ENCODE measurements around the gene AK9. TPM values are rescaled to one million over a fixed set of nuclear protein-coding genes. Genes with fewer than 3 reads are reported as not detected.

Gene AK9
- total and polyA plus RNA-seq, 10 of the 15 experiments (the other 5 are each of a cell fraction or from before 2014, with no cell fraction given) = 2.1 to 7.4 (median 4.2) TPM

GRCh38 chr6:109488001-109488400 lies 203.0 kb downstream of the AK9 start:
- no peaks in the 10 kb centered on the region for H4K20me1 ChIP-seq (ENCODE audit: control insufficient read depth, insufficient read depth)
- H2AFZ ChIP-seq (ENCODE audit: control insufficient read depth, low read depth, low read length) = no peak overlapping the region
- ATAC-seq = no peak
- H3K9ac ChIP-seq (ENCODE audit: control insufficient read depth, insufficient read depth, low read length) = no peak overlapping the region
- no peaks in the 10 kb centered on the region for H3K9me3 ChIP-seq (replicated peaks; ENCODE audit: control insufficient read depth, insufficient read depth, low read length)
- POLR2A ChIA-PET = interaction anchor here (0.6 to 1.1 kb wide), 2 partner anchors 17 to 21 kb away, joined by 3 to 6 read pairs; no protein-coding TSS in a partner anchor
- no peaks in the 10 kb centered on the region for H3K79me2 ChIP-seq (ENCODE audit: control insufficient read depth, insufficient read depth, low read length)
- TF ChIP-seq RCOR1 (conservative IDR thresholded peaks at IDR 0.05; ENCODE audit: low read depth, low read length) (no peak), MXI1 (IDR thresholded peaks at IDR 0.05; ENCODE audit: low read depth, low read length) (no peak), CHD2 (IDR thresholded peaks at IDR 0.05; ENCODE audit: borderline replicate concordance, low read depth, low read length) (no peak)
- no peak for DNase-seq (ENCODE audit: low read depth, low spot score)
- no peak overlapping the region for H3K4me3 ChIP-seq
- CTCF ChIA-PET = no interaction called here
- no peaks in the 10 kb centered on the region for H3K4me1 ChIP-seq (ENCODE audit: control insufficient read depth, insufficient read depth, low read length)
- no peaks in the 10 kb centered on the region for H3K36me3 ChIP-seq (ENCODE audit: control insufficient read depth in 2 of 2, insufficient read depth in 2 of 2, low read length in 1 of 2)
- RAD21 ChIA-PET (ENCODE audit: unreplicated experiment) = interaction anchor here (0.6 kb wide), 1 partner anchor 41 kb away, joined by 3 read pairs; no protein-coding TSS in a partner anchor
- no peak overlapping the region for H3K4me2 ChIP-seq (ENCODE audit: control insufficient read depth, insufficient read depth)
- in situ Hi-C loops (cut with MboI) = no loop called here
- no TSS peak for BruUV-seq (replicated peaks)
- H3K27me3 ChIP-seq (replicated peaks in 1 of 2; ENCODE audit: control insufficient read depth in 2 of 2, insufficient read depth in 2 of 2, low read length in 1 of 2) = no peaks in the 10 kb centered on the region
- SMC1A ChIA-PET (ENCODE audit: uncharacterized antibody, unreplicated experiment) = no interaction called here
- H3K27ac ChIP-seq (ENCODE audit: control insufficient read depth, insufficient read depth) = no peak overlapping the region
- no peak for FAIRE-seq
- intact Hi-C loops (cut with micrococcal nuclease; ENCODE audit: unreplicated experiment) = no loop called here

GRCh38 chr6:109486068-109486467 lies 204.9 kb downstream of the AK9 start:
- intact Hi-C loops (cut with micrococcal nuclease; ENCODE audit: unreplicated experiment) = no loop called here
- peaks cover 18% of the 10 kb centered on the region for H3K79me2 ChIP-seq (ENCODE audit: control insufficient read depth, insufficient read depth, low read length)
- ChIA-PET RAD21 (ENCODE audit: unreplicated experiment) (interaction anchor here (0.6 kb wide), 1 partner anchor 860 kb away, joined by 3 read pairs; no protein-coding TSS in a partner anchor), POLR2A (interaction anchor here (9.3 kb wide), 1 partner anchor 26 kb away, joined by 132 read pairs; the partner anchor contains the start of gene MICAL1), SMC1A (ENCODE audit: uncharacterized antibody, unreplicated experiment) (interaction anchor here (0.8 to 1.5 kb wide), 2 partner anchors 9 to 30 kb away, joined by 4 read pairs; partner anchors contain the start of gene MICAL1), CTCF (interaction anchor here (0.7 to 1.0 kb wide), 2 partner anchors 103 to 553 kb away, joined by 3 to 4 read pairs; no protein-coding TSS in a partner anchor)
- H3K4me3 ChIP-seq = no peak overlapping the region
- FAIRE-seq (no peak), ATAC-seq (no peak), DNase-seq (ENCODE audit: low read depth, low spot score) (no peak)
- H3K9me3 ChIP-seq (replicated peaks; ENCODE audit: control insufficient read depth, insufficient read depth, low read length) = no peaks in the 10 kb centered on the region
- H3K9ac ChIP-seq (ENCODE audit: control insufficient read depth, insufficient read depth, low read length) = no peak overlapping the region
- no peaks in the 10 kb centered on the region; the same call in 1 of the 2 replicates for H3K4me1 ChIP-seq (ENCODE audit: control insufficient read depth, insufficient read depth, low read length)
- no peaks in the 10 kb centered on the region for H4K20me1 ChIP-seq (ENCODE audit: control insufficient read depth, insufficient read depth)
- no peak for TF ChIP-seq ASH2L (IDR thresholded peaks at IDR 0.05; ENCODE audit: borderline replicate concordance, low read depth)
- H2AFZ ChIP-seq (ENCODE audit: control insufficient read depth, low read depth, low read length) = no peak overlapping the region
- BruUV-seq (replicated peaks) = no TSS peak
- WGBS (ENCODE audit: insufficient coverage, insufficient replicate concordance, low lambda C conversion rate, missing lambda C conversion rate) = 80% methylated on average over 1 of the region's 1 CpG
- H3K4me2 ChIP-seq (ENCODE audit: control insufficient read depth, insufficient read depth) = no peak overlapping the region
- in situ Hi-C loops (cut with MboI) = no loop called here
- H3K36me3 ChIP-seq (ENCODE audit: control insufficient read depth in 2 of 2, insufficient read depth in 2 of 2, low read length in 1 of 2) = peaks cover 0 to 9% of the 10 kb centered on the region in 2 experiments; a peak in 1 of 4 replicates
- H3K27ac ChIP-seq (ENCODE audit: control insufficient read depth, insufficient read depth) = no peak overlapping the region
- no peaks in the 10 kb centered on the region for H3K27me3 ChIP-seq (replicated peaks in 1 of 2; ENCODE audit: control insufficient read depth in 2 of 2, insufficient read depth in 2 of 2, low read length in 1 of 2)

Data from GM12878 (cell line).